ENCODE measurements around the gene MPPED2.

Gene MPPED2

DNA sequence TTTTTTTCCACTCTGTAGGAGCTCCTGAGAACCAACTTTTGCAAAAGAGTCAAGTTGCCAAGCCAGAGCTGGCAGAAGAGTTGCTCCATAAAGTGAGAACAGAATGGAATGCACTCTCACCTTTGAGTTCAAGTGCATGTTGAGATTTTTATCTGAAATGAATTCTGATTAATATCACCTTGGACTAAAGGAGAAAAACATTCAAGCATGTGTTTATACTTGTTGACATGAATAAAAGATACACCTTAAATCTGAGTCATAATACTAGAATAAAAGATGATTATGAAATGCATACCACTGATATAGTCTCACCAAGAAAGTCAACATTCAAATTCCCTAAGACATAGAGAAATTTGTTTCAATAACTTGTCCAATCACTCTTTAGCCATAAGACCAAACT lies 225.4 kb downstream of the MPPED2 start:
- no peak for DNase-seq (ENCODE audit: low read depth)
